Activated CD4-positive, alpha-beta T cell treated with anti-CD3 and anti-CD28 coated beads, Interleukin-2, amount 50 U/mL, for 1 hour (primary cell): ENCODE results near the gene YAF2.
A peak's percentile ranks its signal among the peaks of the same experiment; 100 is the strongest.
"Not testable (repeated sequence)": the region's sequence is repeated elsewhere in the genome, so short reads cannot be mapped to it uniquely, and the experiment has no call there.

Experiments used
- DNase-seq: peaks from one replicate; pipeline ENCODE4 v3.0.0-alpha.2; 2020

The YAF2 gene

GRCh38 chr12:42192686-42193085 lies 45.4 kb downstream of the YAF2 start:
- DNase-seq: no peak

- no peak for DNase-seq
Measured at GRCh38 chr12:42192258-42192657, 45.8 kb downstream of the YAF2 start.

- DNase-seq: no peak
Measured at GRCh38 chr12:42190376-42190775, 47.7 kb downstream of the YAF2 start.

- DNase-seq: not testable (repeated sequence)
Measured at GRCh38 chr12:42188275-42188674, 49.8 kb downstream of the YAF2 start.

GRCh38 chr12:42187799-42188198 lies 50.2 kb downstream of the YAF2 start:
- no peak for DNase-seq

GRCh38 chr12:42186793-42187192 lies 51.3 kb downstream of the YAF2 start:
- DNase-seq: no peak

GRCh38 chr12:42182394-42182793 lies 55.7 kb downstream of the YAF2 start:
- no peak for DNase-seq

- no peak for DNase-seq
Measured at GRCh38 chr12:42180990-42181596, 57.0 kb downstream of the YAF2 start.

GRCh38 chr12:42178101-42178500 lies 59.9 kb downstream of the YAF2 start:
- no peak for DNase-seq

GRCh38 chr12:42174978-42175377 lies 63.1 kb downstream of the YAF2 start:
- no peak for DNase-seq

GRCh38 chr12:42173961-42174521 lies 64.0 kb downstream of the YAF2 start:
- DNase-seq: no peak

GRCh38 chr12:42172441-42173210 lies 65.4 kb downstream of the YAF2 start:
- DNase-seq: no peak

- DNase-seq: no peak
Measured at GRCh38 chr12:42167711-42168110, 70.3 kb downstream of the YAF2 start.

GRCh38 chr12:42166501-42166900 lies 71.5 kb downstream of the YAF2 start:
- no peak for DNase-seq

- DNase-seq: no peak
Measured at GRCh38 chr12:42163913-42164312, 74.1 kb downstream of the YAF2 start.

- no peak for DNase-seq
Measured at GRCh38 chr12:42162965-42163364, 75.1 kb downstream of the YAF2 start.

- no peak for DNase-seq
Measured at GRCh38 chr12:42162193-42162592, 75.9 kb downstream of the YAF2 start.

GRCh38 chr12:42161529-42161928 lies 76.5 kb downstream of the YAF2 start:
- no peak for DNase-seq

- DNase-seq: no peak
Measured at GRCh38 chr12:42156232-42156631, 81.8 kb downstream of the YAF2 start.

GRCh38 chr12:42145552-42146215 lies 92.4 kb downstream of the YAF2 start:
- no peak for DNase-seq

- DNase-seq: no peak
Measured at GRCh38 chr12:42145197-42145549, 92.9 kb downstream of the YAF2 start.

GRCh38 chr12:42144408-42145196 lies 93.4 kb downstream of the YAF2 start, which contains the start of gene GXYLT1:
Gene GXYLT1, minus strand, starts transcription at chr12:42144874. Its CDS starts 228 bp downstream, at chr12:42144646.
- DNase-seq: peak; percentile 71

GRCh38 chr12:42144158-42144407 lies 94.0 kb downstream of the YAF2 start:
- DNase-seq: no peak
